HG02759 (cell line): ENCODE results near the gene FAM228B.

Source experiments
- ATAC-seq: cut with Tn5 transposase; IDR thresholded peaks from one replicate; pipeline ENCODE4 v1.9.1; 2021; ENCODE audit warnings: mild to moderate bottlenecking, moderate library complexity; ENCODE audit not compliant: unreplicated experiment

FAM228B gene

GRCh38 chr2:24200799-24201198 is 77.5 kb downstream of the FAM228B start:
- no peak for ATAC-seq

DNA sequence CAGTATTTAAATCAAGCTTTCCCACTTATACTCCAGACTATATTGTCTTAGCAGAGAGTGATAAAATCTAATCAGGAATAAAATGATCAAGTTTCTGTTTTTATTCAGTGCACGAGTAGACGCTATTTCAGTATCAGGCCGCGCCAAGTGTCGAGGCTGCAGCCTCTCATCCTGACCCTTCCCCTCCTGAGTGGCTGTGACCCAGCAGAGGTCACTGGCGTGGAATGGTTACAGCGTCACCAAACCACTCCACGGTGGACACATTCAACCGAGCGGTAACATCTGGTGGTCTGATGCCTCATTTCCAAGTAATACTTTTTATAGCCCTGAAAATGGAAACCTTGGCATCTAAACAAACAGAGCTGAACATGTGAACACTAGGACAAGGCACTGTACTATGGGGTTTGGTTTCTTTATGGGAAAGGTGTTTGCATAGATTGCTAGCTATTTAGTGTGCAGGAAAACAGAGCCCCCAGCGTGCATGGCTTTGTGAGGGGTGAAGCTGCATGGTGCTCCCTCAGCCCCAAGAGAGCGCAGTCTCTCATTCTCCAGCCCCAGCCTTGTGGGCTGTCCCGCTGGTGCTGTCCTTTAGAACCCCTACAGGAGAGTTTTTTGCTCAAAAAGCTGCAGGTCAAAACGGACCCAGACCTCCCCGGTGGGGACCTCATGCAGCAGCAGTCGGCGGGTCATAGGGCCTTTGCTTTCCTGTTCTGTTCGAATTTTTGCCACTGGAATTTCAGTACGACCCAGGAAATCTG is 79.9 kb downstream of the FAM228B start:
- ATAC-seq = no peak

DNA sequence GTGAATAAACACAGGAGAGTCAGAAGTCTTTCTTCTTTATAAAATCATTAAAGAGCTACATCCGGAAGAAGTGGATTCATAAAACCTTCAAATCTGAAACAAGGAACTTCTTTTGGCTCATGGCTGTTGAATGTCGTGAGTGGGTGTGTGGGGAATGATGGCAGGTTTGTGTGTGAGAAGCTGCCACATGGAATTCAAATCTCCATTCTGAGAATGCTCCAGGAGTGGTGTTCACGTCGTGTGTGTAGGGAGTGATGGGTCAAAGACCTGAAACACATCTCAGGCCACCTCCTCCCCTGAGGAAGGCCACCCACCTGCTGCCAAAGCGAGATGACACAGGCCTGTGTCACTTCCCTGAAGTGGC is 80.5 kb downstream of the FAM228B start:
- no peak for ATAC-seq

- ATAC-seq = no peak
Observed at GRCh38 chr2:24204505-24204904, 81.2 kb downstream of the FAM228B start.

GRCh38 chr2:24205131-24205530 is 81.9 kb downstream of the FAM228B start:
- ATAC-seq = no peak

DNA sequence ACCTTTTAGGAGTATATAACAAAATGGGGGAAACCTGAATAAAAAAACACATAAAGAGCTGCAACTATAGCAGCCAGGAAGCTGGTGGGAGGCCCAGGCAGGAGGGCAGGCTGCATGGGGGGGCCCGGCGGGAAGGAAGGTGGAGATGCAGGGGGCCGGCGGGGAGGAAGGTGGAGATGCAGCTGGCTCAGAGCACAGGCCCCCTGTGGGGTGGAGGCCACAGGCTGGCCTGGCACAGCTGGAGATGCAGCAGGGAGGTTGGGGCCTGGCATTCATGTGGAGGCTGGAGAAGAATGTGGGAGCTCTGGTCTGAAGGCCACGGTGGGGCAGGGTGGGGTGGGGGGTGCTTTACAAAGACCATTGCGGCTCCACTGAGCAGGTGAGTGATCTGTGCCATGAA is 83.0 kb downstream of the FAM228B start:
- no peak for ATAC-seq

- no peak for ATAC-seq
Observed at GRCh38 chr2:24206714-24207113, 83.4 kb downstream of the FAM228B start.

GRCh38 chr2:24207359-24207758 is 84.1 kb downstream of the FAM228B start:
- ATAC-seq = no peak

DNA sequence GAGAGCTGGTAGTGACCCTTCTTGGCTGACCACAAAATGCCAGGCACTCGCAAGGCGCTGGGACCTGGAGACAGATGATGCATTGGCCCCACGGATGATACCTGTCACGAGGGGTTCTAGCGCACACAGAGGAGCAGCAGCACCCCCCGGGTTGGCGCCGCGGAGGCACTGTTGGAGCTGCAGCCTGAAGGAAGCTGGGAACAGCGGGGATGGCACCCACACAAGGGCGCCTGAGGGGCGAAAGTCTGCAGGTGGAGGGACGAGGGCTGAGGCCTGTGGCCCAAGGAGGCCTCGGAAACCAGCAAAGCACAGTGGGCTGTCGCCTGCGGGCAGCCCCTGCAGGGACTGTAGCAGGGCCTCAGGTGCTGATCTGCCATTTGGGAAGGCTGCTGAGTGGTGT is 85.2 kb downstream of the FAM228B start:
- ATAC-seq = no peak

GRCh38 chr2:24209389-24210105 is 86.3 kb downstream of the FAM228B start:
- no peak for ATAC-seq

- no peak for ATAC-seq
Observed at GRCh38 chr2:24210106-24210455, 86.8 kb downstream of the FAM228B start.

GRCh38 chr2:24210723-24211122 is 87.5 kb downstream of the FAM228B start:
- no peak for ATAC-seq

- no peak for ATAC-seq
Observed at GRCh38 chr2:24211408-24211807, 88.1 kb downstream of the FAM228B start.

DNA sequence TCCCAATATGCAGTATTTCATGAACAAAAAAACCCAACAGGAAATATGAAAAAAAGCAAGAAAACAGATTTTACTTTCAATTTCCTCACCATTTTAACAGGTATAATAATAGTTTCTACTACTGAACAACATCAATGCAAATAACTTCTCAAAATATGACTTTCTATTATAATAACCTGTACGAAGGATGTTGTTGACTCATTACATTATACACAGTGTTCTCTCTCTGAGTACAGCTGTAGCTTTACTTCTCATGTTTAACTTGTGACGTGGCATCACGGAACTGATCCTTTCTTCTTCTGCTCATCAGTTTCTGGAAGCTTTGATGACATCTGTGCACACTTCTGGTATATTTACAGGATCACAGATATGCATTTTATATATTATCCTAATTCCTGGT is 91.6 kb downstream of the FAM228B start:
- ATAC-seq = peak; percentile 98
